ENCODE data around the gene GRK6.

- TF ChIP-seq CTCF (IDR thresholded peaks at IDR 0.05) = no peak
- no peak for TF ChIP-seq POLR2A (IDR thresholded peaks at IDR 0.05)
These were observed 22.9 kb downstream of the GRK6 start for GRCh38 chr5:177449140-177450061.

Measured in prostate gland (tissue), 2 donors.